Stimulated activated CD4-positive, alpha-beta T cell treated with anti-CD3 and anti-CD28 coated beads, Interleukin-4, amount 100 ng/mL, for 24 hours (primary cell): ENCODE measurements around the gene RAN.
"Not testable (repeated sequence)": the region's sequence is repeated elsewhere in the genome, so short reads cannot be mapped to it uniquely, and the experiment has no call there.

Experiments
- DNase-seq: peaks from one replicate; pipeline ENCODE4 v3.0.0-alpha.2; 2020

RAN gene

GRCh38 chr12:130879212-130879686, 7.4 kb downstream of the RAN start:
- DNase-seq, result no peak

- DNase-seq, result no peak
Observed at GRCh38 chr12:130879781-130880389, 8.0 kb downstream of the RAN start.

GRCh38 chr12:130880411-130880885, 8.6 kb downstream of the RAN start:
- DNase-seq, result no peak

GRCh38 chr12:130881046-130881445, 9.2 kb downstream of the RAN start:
- DNase-seq, result no peak

- no peak for DNase-seq
Observed at GRCh38 chr12:130881548-130881947, 9.7 kb downstream of the RAN start.

- not testable (repeated sequence) for DNase-seq
Observed at GRCh38 chr12:130887190-130887589, 15.3 kb downstream of the RAN start.

- DNase-seq, result no peak
Observed at GRCh38 chr12:130904064-130904463, 32.2 kb downstream of the RAN start.

- DNase-seq, result not testable (repeated sequence)
Observed at GRCh38 chr12:130904936-130905455, 33.1 kb downstream of the RAN start.

GRCh38 chr12:130909111-130909510, 37.2 kb downstream of the RAN start:
- DNase-seq, result no peak

- DNase-seq, result no peak
Observed at GRCh38 chr12:130911193-130911592, 39.3 kb downstream of the RAN start.

- no peak for DNase-seq
Observed at GRCh38 chr12:130911933-130912332, 40.1 kb downstream of the RAN start.

- DNase-seq, result no peak
Observed at GRCh38 chr12:130916241-130916911, 44.5 kb downstream of the RAN start.

GRCh38 chr12:130917607-130918006, 45.7 kb downstream of the RAN start:
- DNase-seq, result no peak

- DNase-seq, result no peak
Observed at GRCh38 chr12:130919086-130919485, 47.2 kb downstream of the RAN start.

- DNase-seq, result no peak
Observed at GRCh38 chr12:130920119-130920703, 48.3 kb downstream of the RAN start.

- no peak for DNase-seq
Observed at GRCh38 chr12:130920723-130921381, 49.0 kb downstream of the RAN start.

GRCh38 chr12:130922511-130922953, 50.7 kb downstream of the RAN start:
- DNase-seq, result no peak

- no peak for DNase-seq
Observed at GRCh38 chr12:130924966-130925665, 53.2 kb downstream of the RAN start.

- DNase-seq, result no peak
Observed at GRCh38 chr12:130925666-130926015, 53.8 kb downstream of the RAN start.
